ENCODE results near the gene DIP2B. TPM values are rescaled to one million over a fixed set of nuclear protein-coding genes. Genes with fewer than 3 reads are reported as not detected.
"Not testable (repeated sequence)": the region's sequence is repeated elsewhere in the genome, so short reads cannot be mapped to it uniquely, and the experiment has no call there.

The DIP2B gene
- total RNA-seq, 6 donors from 2014 or later = 26.1 to 54.5 (median 29.4) TPM

- Histone ChIP-seq H3K27me3 (no peaks in the 10 kb centered on the region), H3K27ac (no peak overlapping the region), H3K4me3 (no peak overlapping the region), H3K9me3 (no peaks in the 10 kb centered on the region), H3K36me3 (no peaks in the 10 kb centered on the region), H3K4me1 (peaks cover 0 to under 1% (median 0%) of the 10 kb centered on the region in 4 donors)
- DNase-seq = no peak
- ATAC-seq (ENCODE audit: low FRiP score in 2 of 2) = no peak
- TF ChIP-seq EP300 (IDR thresholded peaks at IDR 0.05) (no peak), POLR2AphosphoS5 (IDR thresholded peaks at IDR 0.05) (no peak), POLR2A (IDR thresholded peaks at IDR 0.05) (no peak), CTCF (IDR thresholded peaks at IDR 0.05) (no peak)
- WGBS, 2 donors = 92 to 94% methylated on average over 11 of the region's 11 CpGs
Measured at GRCh38 chr12:50556273-50556672, 51.5 kb downstream of the DIP2B start.

- 92 to 96% methylated on average over 7 of the region's 7 CpGs for WGBS, 2 donors
- H3K4me1 ChIP-seq; H3K27ac ChIP-seq; ATAC-seq (ENCODE audit: low FRiP score in 2 of 2); H3K9me3 ChIP-seq; DNase-seq; H3K4me3 ChIP-seq; H3K36me3 ChIP-seq; H3K27me3 ChIP-seq: not testable (repeated sequence)
Measured at GRCh38 chr12:50556796-50557195, 52.0 kb downstream of the DIP2B start.

- 87 to 100% methylated on average over 2 of the region's 2 CpGs for WGBS, 2 donors
- ATAC-seq (ENCODE audit: low FRiP score in 2 of 2) = no peak
- Histone ChIP-seq H3K36me3 (no peaks in the 10 kb centered on the region), H3K4me1 (no peaks in the 10 kb centered on the region), H3K27me3 (no peaks in the 10 kb centered on the region), H3K9me3 (no peaks in the 10 kb centered on the region), H3K27ac (no peak overlapping the region), H3K4me3 (no peak overlapping the region)
- DNase-seq = no peak
- TF ChIP-seq POLR2AphosphoS5 (IDR thresholded peaks at IDR 0.05) = no peak
- TF ChIP-seq CTCF (IDR thresholded peaks at IDR 0.05) = no peak
- no peak for TF ChIP-seq EP300 (IDR thresholded peaks at IDR 0.05)
- TF ChIP-seq POLR2A (IDR thresholded peaks at IDR 0.05) = no peak
Measured at GRCh38 chr12:50557421-50557820, 52.6 kb downstream of the DIP2B start.

GRCh38 chr12:50558970-50559369 is 54.2 kb downstream of the DIP2B start:
- ATAC-seq (ENCODE audit: low FRiP score in 2 of 2) (no peak), DNase-seq (no peak)
- no peaks in the 10 kb centered on the region for H3K9me3 ChIP-seq
- no peak for TF ChIP-seq EP300 (IDR thresholded peaks at IDR 0.05)
- no peak for TF ChIP-seq CTCF (IDR thresholded peaks at IDR 0.05)
- TF ChIP-seq POLR2A (IDR thresholded peaks at IDR 0.05) = no peak
- no peak for TF ChIP-seq POLR2AphosphoS5 (IDR thresholded peaks at IDR 0.05)
- peaks cover 3 to 6% (median 5%) of the 10 kb centered on the region in 4 donors for H3K4me1 ChIP-seq
- no peak overlapping the region for H3K4me3 ChIP-seq
- H3K27ac ChIP-seq = no peak overlapping the region
- 9 to 11% methylated on average over 1 of the region's 1 CpG for WGBS, 2 donors
- H3K27me3 ChIP-seq = no peaks in the 10 kb centered on the region
- no peaks in the 10 kb centered on the region for H3K36me3 ChIP-seq

- H3K27me3 ChIP-seq = no peaks in the 10 kb centered on the region
- no peak overlapping the region for H3K27ac ChIP-seq
- no peaks in the 10 kb centered on the region for H3K9me3 ChIP-seq
- DNase-seq = no peak
- WGBS, 2 donors = 85 to 86% methylated on average over 7 of the region's 7 CpGs
- peaks cover 14 to 33% (median 25%) of the 10 kb centered on the region in 4 donors for H3K4me1 ChIP-seq
- no peak for ATAC-seq (ENCODE audit: low FRiP score in 2 of 2)
- no peak for TF ChIP-seq EP300 (IDR thresholded peaks at IDR 0.05)
- no peak for TF ChIP-seq POLR2AphosphoS5 (IDR thresholded peaks at IDR 0.05)
- no peak for TF ChIP-seq CTCF (IDR thresholded peaks at IDR 0.05)
- H3K4me3 ChIP-seq = no peak overlapping the region
- H3K36me3 ChIP-seq = no peaks in the 10 kb centered on the region
Measured at GRCh38 chr12:50562520-50563433, 58.0 kb downstream of the DIP2B start.

Data from upper lobe of left lung (tissue), 6 donors.